GM12878 (cell line): Measurements from ENCODE around the gene GPR26. TPM values are rescaled to one million over a fixed set of nuclear protein-coding genes. Genes with fewer than 3 reads are reported as not detected.

Experiments used
- CBX5 ChIP-seq: sonication (generic); IDR thresholded peaks from 2 replicates; pipeline ENCODE4 v1.6.1; 2016; ENCODE audit warnings: low read depth, moderate library complexity, mild to moderate bottlenecking, inconsistent platforms
- EED ChIP-seq: sonication (generic); IDR thresholded peaks from 2 replicates; pipeline ENCODE4 v1.6.1; 2016; ENCODE audit warnings: antibody characterized with exemption, low read depth
- EP300 ChIP-seq, 2 experiments: fragments of 150-350 bp in 1 of 2; IDR thresholded peaks; 2 replicates each; pipeline ENCODE4 v1.6.1; 2011 to 2012; ENCODE audit warnings: low read depth in 2 of 2, low read length in 2 of 2, borderline replicate concordance in 1 of 2, improper control_type of control experiment in 1 of 2, inconsistent platforms in 1 of 2; ENCODE audit not compliant: control insufficient read depth in 1 of 2
- KDM1A ChIP-seq: fragments of 200-600 bp; sonication (generic); IDR thresholded peaks from 2 replicates; pipeline ENCODE4 v1.6.1; 2016; ENCODE audit warnings: borderline replicate concordance
- MTA3 ChIP-seq: IDR thresholded peaks from 2 replicates; pipeline ENCODE4 v1.6.1; 2012; ENCODE audit warnings: low read length, inconsistent platforms, borderline replicate concordance
- RUNX3 ChIP-seq: IDR thresholded peaks from 2 replicates; pipeline ENCODE4 v1.6.1; 2012; ENCODE audit warnings: low read length, inconsistent platforms
- TAF1 ChIP-seq: IDR thresholded peaks from 2 replicates; pipeline ENCODE4 v1.6.1; 2011; ENCODE audit warnings: mild to moderate bottlenecking, low read depth, low read length, borderline replicate concordance
- ZNF207 ChIP-seq: fragments of 450-650 bp; IDR thresholded peaks from 2 replicates; pipeline ENCODE4 v1.6.1; 2014; ENCODE audit warnings: antibody characterized with exemption, mild to moderate bottlenecking, borderline replicate concordance
- ZNF687 ChIP-seq: fragments of 450-650 bp; IDR thresholded peaks from 2 replicates; pipeline ENCODE4 v1.6.1; 2017; ENCODE audit warnings: mild to moderate bottlenecking, moderate library complexity
- polyA plus RNA-seq, 11 experiments: library from polyadenylated mRNA; depleted of rRNA in 4 of 11; unstranded in 6 of 11; stranded (reverse) in 5 of 11; fragments of >200 nt; fragmentation: Nextera tagmentation in 4 of 11; fragmentation: Illumina TruSeq in 1 of 11; extraction: Ambion mirVana in 4 of 11; extraction: Trizol in 1 of 11; gene quantifications; 1 replicate in 1 of 11; 2 replicates in 10 of 11; pipeline versions ENCODE4 v1.2.1 to v1.2.3, GENCODE V29; 2011 to 2016; ENCODE audit warnings: inconsistent platforms in 2 of 11, missing spikeins in 2 of 11, low read depth in 1 of 11
- total RNA-seq, 4 experiments: library from RNA; depleted of rRNA in 3 of 4; stranded (reverse); fragments of >200 nt in 3 of 4; fragmentation: Illumina TruSeq in 1 of 4; extraction: Trizol in 1 of 4; gene quantifications; 2 replicates each; pipeline versions ENCODE4 v1.2.1 to v1.2.3, GENCODE V29; 2013 to 2021
- TF ChIP-seq, protein P1 (sequence below): fragments of 450-650 bp; IDR thresholded peaks from 2 replicates; pipeline ENCODE4 v1.6.1; 2014; ENCODE audit warnings: mild to moderate bottlenecking

GPR26 gene
- total and polyA plus RNA-seq, 10 of the 15 experiments (the other 5 are each of a cell fraction or from before 2014, with no cell fraction given): 0.01 to 0.03 TPM; not detected in 8

DNA sequence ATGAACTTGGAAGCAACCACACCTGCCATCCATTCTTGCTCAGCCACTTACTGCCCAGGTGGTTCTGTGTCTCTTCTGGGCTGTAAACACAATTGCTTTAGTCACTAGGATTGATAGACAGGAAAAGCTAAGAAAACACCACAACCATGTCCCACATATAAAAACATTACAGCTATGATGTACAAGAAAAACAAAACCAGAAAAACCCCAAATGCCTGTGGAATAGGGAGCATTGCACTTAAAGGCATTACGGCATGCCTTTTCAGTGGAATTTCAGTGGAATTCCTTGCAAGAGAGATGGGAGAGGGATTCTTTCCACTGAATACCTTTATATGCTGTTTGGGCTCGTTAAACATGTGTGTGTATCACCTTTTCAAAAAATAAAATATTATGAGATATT, 44.2 kb upstream of the GPR26 start (continued):
- TF ChIP-seq MTA3: no peak
- no peak for TF ChIP-seq EED
- no peak for TF ChIP-seq TAF1
- no peak for TF ChIP-seq ZNF687
- no peak for TF ChIP-seq RUNX3
- TF ChIP-seq, protein P1, sequence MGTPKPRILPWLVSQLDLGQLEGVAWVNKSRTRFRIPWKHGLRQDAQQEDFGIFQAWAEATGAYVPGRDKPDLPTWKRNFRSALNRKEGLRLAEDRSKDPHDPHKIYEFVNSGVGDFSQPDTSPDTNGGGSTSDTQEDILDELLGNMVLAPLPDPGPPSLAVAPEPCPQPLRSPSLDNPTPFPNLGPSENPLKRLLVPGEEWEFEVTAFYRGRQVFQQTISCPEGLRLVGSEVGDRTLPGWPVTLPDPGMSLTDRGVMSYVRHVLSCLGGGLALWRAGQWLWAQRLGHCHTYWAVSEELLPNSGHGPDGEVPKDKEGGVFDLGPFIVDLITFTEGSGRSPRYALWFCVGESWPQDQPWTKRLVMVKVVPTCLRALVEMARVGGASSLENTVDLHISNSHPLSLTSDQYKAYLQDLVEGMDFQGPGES: no peak
- TF ChIP-seq EP300 (IDR thresholded peaks at IDR 0.05; ENCODE audit: borderline replicate concordance in 1 of 2, control insufficient read depth in 1 of 2, low read depth in 2 of 2, low read length in 2 of 2): no peak
- TF ChIP-seq KDM1A: no peak
- no peak for TF ChIP-seq ZNF207
- no peak for TF ChIP-seq CBX5
